HG03457 (cell line): ENCODE results near the gene KIAA0408.
"Not testable (repeated sequence)": the region's sequence is repeated elsewhere in the genome, so short reads cannot be mapped to it uniquely, and the experiment has no call there.

Source experiments
- ATAC-seq: cut with Tn5 transposase; IDR thresholded peaks from one replicate; pipeline ENCODE4 v1.9.1; 2021; ENCODE audit warnings: moderate number of reproducible peaks; ENCODE audit not compliant: unreplicated experiment

KIAA0408 gene

GRCh38 chr6:127415096-127415495 is 44.1 kb downstream of the KIAA0408 start:
- ATAC-seq, result no peak

GRCh38 chr6:127413123-127413522 is 46.1 kb downstream of the KIAA0408 start:
- ATAC-seq, result not testable (repeated sequence)

- not testable (repeated sequence) for ATAC-seq
Measured at GRCh38 chr6:127412016-127412415, 47.2 kb downstream of the KIAA0408 start.
